ENCODE measurements around the gene ZNF524. TPM values are rescaled to one million over a fixed set of nuclear protein-coding genes. Genes with fewer than 3 reads are reported as not detected.

Gene ZNF524
- total and polyA plus RNA-seq, 10 of the 15 experiments (the other 5 are each of a cell fraction or from before 2014, with no cell fraction given): 0.47 to 18.6 (median 12.4) TPM; not detected in 1

- no peak for TF ChIP-seq ZBTB40 (IDR thresholded peaks at IDR 0.05; ENCODE audit: borderline replicate concordance)
These were observed 50.6 kb downstream of the ZNF524 start (continued) for GRCh38 chr19:55650602-55651230.

- FAIRE-seq: no peak
- TF ChIP-seq HDAC2 (IDR thresholded peaks at IDR 0.05) (no peak), E2F8 (IDR thresholded peaks at IDR 0.05; ENCODE audit: low read depth, partially characterized antibody) (no peak), BHLHE40 (IDR thresholded peaks at IDR 0.05; ENCODE audit: borderline replicate concordance in 1 of 2, low read depth in 2 of 2, low read length in 1 of 2) (no peak), CBX5 (IDR thresholded peaks at IDR 0.05; ENCODE audit: low read depth) (no peak), IKZF1 (conservative IDR thresholded peaks at IDR 0.05) (no peak), ZNF24 (IDR thresholded peaks at IDR 0.05) (no peak), MEF2A (IDR thresholded peaks at IDR 0.05; ENCODE audit: insufficient read depth, low read depth, low read length) (no peak), STAT3 (IDR thresholded peaks at IDR 0.05; ENCODE audit: low read depth, low read length) (no peak), BCL3 (IDR thresholded peaks at IDR 0.05; ENCODE audit: borderline replicate concordance, insufficient read depth, low read depth, low read length, poor library complexity, severe bottlenecking) (no peak), TAF1 (IDR thresholded peaks at IDR 0.05; ENCODE audit: borderline replicate concordance, low read depth, low read length) (no peak), BCL11A (IDR thresholded peaks at IDR 0.05; ENCODE audit: low read depth, low read length) (no peak), ZNF622 (IDR thresholded peaks at IDR 0.05) (no peak), JUNB (IDR thresholded peaks at IDR 0.05) (no peak), PAX5 (IDR thresholded peaks at IDR 0.05; ENCODE audit: borderline replicate concordance, low read depth, low read length) (no peak)
These were observed 51.1 kb downstream of the ZNF524 start for GRCh38 chr19:55651236-55651635.

More at GRCh38 chr19:55651236-55651635, 51.1 kb downstream of the ZNF524 start:
- WGBS (ENCODE audit: insufficient coverage, insufficient replicate concordance, low lambda C conversion rate, missing lambda C conversion rate): 85% methylated on average over 16 of the region's 18 CpGs
- ATAC-seq (no peak), DNase-seq (ENCODE audit: low read depth, low spot score) (no peak)
- ChIA-PET RAD21 (ENCODE audit: unreplicated experiment) (no interaction called here), CTCF (no interaction called here), SMC1A (ENCODE audit: uncharacterized antibody, unreplicated experiment) (no interaction called here), POLR2A (no interaction called here)
- no peaks in the 10 kb centered on the region for H3K27me3 ChIP-seq (replicated peaks in 1 of 2; ENCODE audit: control insufficient read depth in 2 of 2, insufficient read depth in 2 of 2, low read length in 1 of 2)
- no TSS peak for BruUV-seq (replicated peaks)
- peaks cover 14% of the 10 kb centered on the region for H3K4me1 ChIP-seq (ENCODE audit: control insufficient read depth, insufficient read depth, low read length)
- H3K9ac ChIP-seq (ENCODE audit: control insufficient read depth, insufficient read depth, low read length): no peak overlapping the region
- H3K36me3 ChIP-seq (ENCODE audit: control insufficient read depth in 2 of 2, insufficient read depth in 2 of 2, low read length in 1 of 2): peaks cover 0 to 1% of the 10 kb centered on the region in 2 experiments; a peak in 2 of 4 replicates
- no peaks in the 10 kb centered on the region for H4K20me1 ChIP-seq (ENCODE audit: control insufficient read depth, insufficient read depth)
- peaks cover 40% of the 10 kb centered on the region for H3K79me2 ChIP-seq (ENCODE audit: control insufficient read depth, insufficient read depth, low read length)
- H3K4me3 ChIP-seq: no peak overlapping the region
- no peak overlapping the region for H2AFZ ChIP-seq (ENCODE audit: control insufficient read depth, low read depth, low read length)
- H3K27ac ChIP-seq (ENCODE audit: control insufficient read depth, insufficient read depth): no peak overlapping the region
- intact Hi-C loops (cut with micrococcal nuclease; ENCODE audit: unreplicated experiment) (no loop called here), in situ Hi-C loops (cut with MboI) (loop anchor here (5.0 to 25.0 kb wide), 3 partner anchors 661 to 1514 kb away; partner anchors contain the start of genes CNOT3, LENG9 and ZSCAN5A)
- no peak overlapping the region for H3K4me2 ChIP-seq (ENCODE audit: control insufficient read depth, insufficient read depth)
- H3K9me3 ChIP-seq (replicated peaks; ENCODE audit: control insufficient read depth, insufficient read depth, low read length): no peaks in the 10 kb centered on the region

All from GM12878 (cell line).